GM12878 (cell line): ENCODE data around the gene STAC2. TPM values are rescaled to one million over a fixed set of nuclear protein-coding genes. Genes with fewer than 3 reads are reported as not detected.

Source experiments
- ATAC-seq: fragments of 200-7000 bp; cut with Tn5 transposase; 3 replicates; pipeline ENCODE4 v1.9.1; 2020; ENCODE audit warnings: mild to moderate bottlenecking, moderate library complexity
- BruUV-seq: library from RNA; stranded (reverse); fragments of 400-500 nt; replicated peaks from 2 replicates; lab custom pipeline; 2021; lab: Mats Ljungman, UMichigan
- CTCF ChIA-PET: fragments of 300-600 bp; sonication (Branson Sonifier 250); formaldehyde crosslinking; extraction: SDS; loops from one replicate; lab custom pipeline; 2021; ENCODE audit warnings: inconsistent platforms; lab: Yijun Ruan, JAX
- POLR2A ChIA-PET: fragments of 350-600 bp; formaldehyde crosslinking; extraction: SDS; loops from one replicate; lab custom pipeline; 2021; ENCODE audit warnings: inconsistent platforms; lab: Charles Lee
- RAD21 ChIA-PET: fragments of 300-600 bp; sonication (Branson Sonifier 250); formaldehyde crosslinking; loops from one replicate; lab custom pipeline; 2023; ENCODE audit warnings: antibody characterized with exemption; ENCODE audit not compliant: unreplicated experiment; lab: Charles Lee
- SMC1A ChIA-PET: fragments of 300-600 bp; sonication (Branson Sonifier 250); formaldehyde crosslinking; loops from one replicate; lab custom pipeline; 2023; ENCODE audit not compliant: unreplicated experiment, uncharacterized antibody; lab: Charles Lee
- DNase-seq: peaks from one replicate; pipeline ENCODE4 v3.0.0-alpha.2; 2011; ENCODE audit warnings: low read depth, low spot score
- FAIRE-seq: peaks from 3 replicates; lab custom pipeline; 2011; peaks lifted over from hg19 to GRCh38; lab: Jason Lieb, UNC
- H2AFZ ChIP-seq: 2 replicates; pipeline ENCODE4 v1.6.0; 2011; ENCODE audit warnings: low read depth, low read length, control low read depth; ENCODE audit not compliant: control insufficient read depth
- H3K27ac ChIP-seq: 2 replicates; pipeline ENCODE4 v1.5.1; 2011; ENCODE audit warnings: control low read depth; ENCODE audit not compliant: control insufficient read depth, insufficient read depth
- H3K27me3 ChIP-seq, 2 experiments: replicated peaks in 1 of 2; 2 replicates each; pipeline versions ENCODE4 v1.6.0 to v1.6.1; 2011; ENCODE audit warnings: low read length in 1 of 2; ENCODE audit not compliant: control insufficient read depth in 2 of 2, insufficient read depth in 2 of 2
- H3K36me3 ChIP-seq, 2 experiments: 2 replicates each; pipeline ENCODE4 v1.5.1; 2011; ENCODE audit warnings: low read length in 1 of 2; ENCODE audit not compliant: control insufficient read depth in 2 of 2, insufficient read depth in 2 of 2
- H3K4me1 ChIP-seq: 2 replicates; pipeline ENCODE4 v1.6.1; 2011; ENCODE audit warnings: mild to moderate bottlenecking, low read length, moderate library complexity, mixed read lengths; ENCODE audit not compliant: control insufficient read depth, insufficient read depth
- H3K4me2 ChIP-seq: 2 replicates; pipeline ENCODE4 v1.6.0; 2011; ENCODE audit warnings: control low read depth; ENCODE audit not compliant: control insufficient read depth, insufficient read depth
- H3K4me3 ChIP-seq: fragments of 200-600 bp; sonication (generic); 2 replicates; pipeline ENCODE4 v1.5.1; 2016
- H3K79me2 ChIP-seq: 2 replicates; pipeline ENCODE4 v1.6.0; 2011; ENCODE audit warnings: low read length; ENCODE audit not compliant: control insufficient read depth, insufficient read depth
- H3K9ac ChIP-seq: 2 replicates; pipeline ENCODE4 v1.8.0; 2011; ENCODE audit warnings: low read length, control low read depth, mixed read lengths; ENCODE audit not compliant: control insufficient read depth, insufficient read depth
- H3K9me3 ChIP-seq: replicated peaks from 3 replicates; pipeline ENCODE4 v1.5.1; 2011; ENCODE audit warnings: mild to moderate bottlenecking, low read length; ENCODE audit not compliant: control insufficient read depth, insufficient read depth
- H4K20me1 ChIP-seq: 2 replicates; pipeline ENCODE4 v1.6.0; 2011; ENCODE audit not compliant: control insufficient read depth, insufficient read depth
- ATF7 ChIP-seq: fragments of 450-650 bp; IDR thresholded peaks from 2 replicates; pipeline ENCODE4 v1.6.1; 2016; ENCODE audit warnings: low read depth, mild to moderate bottlenecking
- DPF2 ChIP-seq: fragments of 450-650 bp; IDR thresholded peaks from 2 replicates; pipeline ENCODE4 v1.6.1; 2017; ENCODE audit warnings: mild to moderate bottlenecking
- EGR1 ChIP-seq, 2 experiments: IDR thresholded peaks; 1 replicate in 1 of 2; 2 replicates in 1 of 2; pipeline ENCODE4 v1.6.1; 2011 to 2012; ENCODE audit warnings: low read depth in 2 of 2, low read length in 2 of 2, borderline replicate concordance in 1 of 2, mild to moderate bottlenecking in 1 of 2, moderate library complexity in 1 of 2
- FOS ChIP-seq: IDR thresholded peaks from 3 replicates; pipeline ENCODE4 v1.6.1; 2011; ENCODE audit warnings: borderline replicate concordance; ENCODE audit not compliant: insufficient read length; ENCODE audit errors: extremely low read depth
- HDAC6 ChIP-seq: fragments of 200-600 bp; sonication (generic); IDR thresholded peaks from one replicate; pipeline ENCODE4 v1.8.0; 2017; ENCODE audit warnings: antibody characterized with exemption; ENCODE audit not compliant: unreplicated experiment
- IRF3 ChIP-seq: fragments of 450-650 bp; IDR thresholded peaks from 2 replicates; pipeline ENCODE4 v1.6.1; 2014; ENCODE audit warnings: mild to moderate bottlenecking
- MYC ChIP-seq: IDR thresholded peaks from 2 replicates; pipeline ENCODE4 v1.6.1; 2011; ENCODE audit warnings: mild to moderate bottlenecking, low read length, moderate library complexity, inconsistent platforms; ENCODE audit not compliant: insufficient read depth, insufficient replicate concordance, insufficient read length, severe bottlenecking
- NR2C1 ChIP-seq: fragments of 450-650 bp; IDR thresholded peaks from 2 replicates; pipeline ENCODE4 v1.6.1; 2017; ENCODE audit warnings: antibody characterized with exemption, mild to moderate bottlenecking, moderate library complexity
- NRF1 ChIP-seq: conservative IDR thresholded peaks from 2 replicates; pipeline ENCODE4 v1.6.1; 2011; ENCODE audit warnings: mild to moderate bottlenecking, low read depth, low read length, improper control_type of control experiment
- POLR2A ChIP-seq: IDR thresholded peaks from 2 replicates; pipeline ENCODE4 v1.6.1; 2011; ENCODE audit warnings: low read depth, mild to moderate bottlenecking, low read length
- POU2F2 ChIP-seq: IDR thresholded peaks from 3 replicates; pipeline ENCODE4 v1.6.1; 2011; ENCODE audit warnings: low read depth, mild to moderate bottlenecking, low read length, borderline replicate concordance
- SP1 ChIP-seq: IDR thresholded peaks from one replicate; pipeline ENCODE4 v1.6.1; 2011; ENCODE audit warnings: low read depth, low read length
- STAT3 ChIP-seq: IDR thresholded peaks from 2 replicates; pipeline ENCODE4 v1.6.1; 2011; ENCODE audit warnings: low read depth, low read length, improper control_type of control experiment
- YY1 ChIP-seq: IDR thresholded peaks from 2 replicates; pipeline ENCODE4 v1.6.1; 2011; ENCODE audit warnings: low read depth, mild to moderate bottlenecking, low read length
- ZBED1 ChIP-seq: IDR thresholded peaks from 2 replicates; pipeline ENCODE4 v1.6.1; 2016; ENCODE audit warnings: borderline replicate concordance
- ZBTB33 ChIP-seq: fragments of 450-650 bp; IDR thresholded peaks from 2 replicates; pipeline ENCODE4 v1.6.1; 2017; ENCODE audit warnings: mild to moderate bottlenecking
- ZNF592 ChIP-seq: fragments of 450-650 bp; IDR thresholded peaks from 2 replicates; pipeline ENCODE4 v1.6.1; 2017; ENCODE audit warnings: mild to moderate bottlenecking, moderate library complexity
- ZSCAN29 ChIP-seq: fragments of 450-650 bp; IDR thresholded peaks from 2 replicates; pipeline ENCODE4 v1.6.1; 2017; ENCODE audit warnings: mild to moderate bottlenecking, moderate library complexity
- WGBS: methylation state at CpG from one replicate; pipeline ENCODE4 v1.1.6; 2016; ENCODE audit warnings: low lambda C conversion rate; ENCODE audit not compliant: insufficient replicate concordance, insufficient coverage; ENCODE audit errors: missing lambda C conversion rate; 5-methylcytosine and 5-hydroxymethylcytosine counted together
- in situ Hi-C: fragments of 300-500 bp; cut with MboI; formaldehyde crosslinking; loops from 9 replicates; pipeline ENCODE4 v1.14.3; 2018; ENCODE audit warnings: mixed read lengths
- intact Hi-C: fragments of 100-400 bp; cut with micrococcal nuclease; formaldehyde crosslinking; loops from one replicate; pipeline ENCODE4 v1.14.2; 2022; ENCODE audit not compliant: unreplicated experiment
- polyA plus RNA-seq, 11 experiments: library from polyadenylated mRNA; depleted of rRNA in 4 of 11; unstranded in 6 of 11; stranded (reverse) in 5 of 11; fragments of >200 nt; fragmentation: Nextera tagmentation in 4 of 11; fragmentation: Illumina TruSeq in 1 of 11; extraction: Ambion mirVana in 4 of 11; extraction: Trizol in 1 of 11; gene quantifications; 1 replicate in 1 of 11; 2 replicates in 10 of 11; pipeline versions ENCODE4 v1.2.1 to v1.2.3, GENCODE V29; 2011 to 2016; ENCODE audit warnings: inconsistent platforms in 2 of 11, missing spikeins in 2 of 11, low read depth in 1 of 11
- total RNA-seq, 4 experiments: library from RNA; depleted of rRNA in 3 of 4; stranded (reverse); fragments of >200 nt in 3 of 4; fragmentation: Illumina TruSeq in 1 of 4; extraction: Trizol in 1 of 4; gene quantifications; 2 replicates each; pipeline versions ENCODE4 v1.2.1 to v1.2.3, GENCODE V29; 2013 to 2021

The STAC2 gene
- total and polyA plus RNA-seq, 10 of the 15 experiments (the other 5 are each of a cell fraction or from before 2014, with no cell fraction given), result 0.04 TPM; not detected in 9

- TF ChIP-seq YY1, result no peak
- TF ChIP-seq NR2C1, result no peak
Observed at GRCh38 chr17:39178536-39178935, 47.2 kb downstream of the STAC2 start (continued).

GRCh38 chr17:39177256-39177655 is 48.5 kb downstream of the STAC2 start:
- SMC1A ChIA-PET, result no interaction called here
- Histone ChIP-seq H3K27ac (no peak overlapping the region), H3K27me3 (no peaks in the 10 kb centered on the region), H3K4me3 (no peak overlapping the region), H3K9ac (no peak overlapping the region), H3K36me3 (peaks cover 2 to 4% of the 10 kb centered on the region in 2 experiments; a peak in 2 of 4 replicates), H2AFZ (no peak overlapping the region), H4K20me1 (no peaks in the 10 kb centered on the region), H3K4me1 (no peaks in the 10 kb centered on the region), H3K4me2 (no peak overlapping the region), H3K9me3 (no peaks in the 10 kb centered on the region), H3K79me2 (no peaks in the 10 kb centered on the region)
- RAD21 ChIA-PET, result interaction anchor here (0.6 kb wide), 1 partner anchor 1890 kb away, joined by 3 read pairs; no protein-coding TSS in a partner anchor
- CTCF ChIA-PET, result interaction anchor here (8.9 kb wide), 1 partner anchor 193 kb away, joined by 79 read pairs; no protein-coding TSS in a partner anchor
- intact Hi-C loops (no loop called here), in situ Hi-C loops (no loop called here)
- DNase-seq (no peak), FAIRE-seq (no peak), ATAC-seq (no peak)
- WGBS, result 93% methylated on average over 12 of the region's 12 CpGs
- no TSS peak for BruUV-seq
- POLR2A ChIA-PET, result no interaction called here
- TF ChIP-seq IRF3, result no peak
- no peak for TF ChIP-seq ZBED1
- TF ChIP-seq DPF2, result no peak
- TF ChIP-seq MYC, result no peak
- no peak for TF ChIP-seq POU2F2
- no peak for TF ChIP-seq SP1
- TF ChIP-seq POLR2A, result no peak
- TF ChIP-seq HDAC6, result no peak
- TF ChIP-seq EGR1 (IDR thresholded peaks at IDR 0.05; ENCODE audit: borderline replicate concordance in 1 of 2, low read depth in 2 of 2, low read length in 2 of 2), result no peak
- TF ChIP-seq NRF1, result no peak
- no peak for TF ChIP-seq FOS
- TF ChIP-seq ZNF592, result no peak
- TF ChIP-seq STAT3, result no peak
- TF ChIP-seq ZSCAN29, result no peak
- TF ChIP-seq ATF7, result no peak
- TF ChIP-seq ZBTB33, result no peak
